ENCODE measurements around the gene REM2.
A peak's percentile ranks its signal among the peaks of the same experiment; 100 is the strongest.
"Not testable (repeated sequence)": the region's sequence is repeated elsewhere in the genome, so short reads cannot be mapped to it uniquely, and the experiment has no call there.

Gene REM2

GRCh38 chr14:22848351-22849164, 34.5 kb upstream of the REM2 start:
- in situ Hi-C loops (cut with MboI; ENCODE audit: low sequenced_read_pairs, unreplicated experiment) = no loop called here
- DNase-seq (ENCODE audit: low spot score) = peak; percentile 40
- TF ChIP-seq, protein P1, sequence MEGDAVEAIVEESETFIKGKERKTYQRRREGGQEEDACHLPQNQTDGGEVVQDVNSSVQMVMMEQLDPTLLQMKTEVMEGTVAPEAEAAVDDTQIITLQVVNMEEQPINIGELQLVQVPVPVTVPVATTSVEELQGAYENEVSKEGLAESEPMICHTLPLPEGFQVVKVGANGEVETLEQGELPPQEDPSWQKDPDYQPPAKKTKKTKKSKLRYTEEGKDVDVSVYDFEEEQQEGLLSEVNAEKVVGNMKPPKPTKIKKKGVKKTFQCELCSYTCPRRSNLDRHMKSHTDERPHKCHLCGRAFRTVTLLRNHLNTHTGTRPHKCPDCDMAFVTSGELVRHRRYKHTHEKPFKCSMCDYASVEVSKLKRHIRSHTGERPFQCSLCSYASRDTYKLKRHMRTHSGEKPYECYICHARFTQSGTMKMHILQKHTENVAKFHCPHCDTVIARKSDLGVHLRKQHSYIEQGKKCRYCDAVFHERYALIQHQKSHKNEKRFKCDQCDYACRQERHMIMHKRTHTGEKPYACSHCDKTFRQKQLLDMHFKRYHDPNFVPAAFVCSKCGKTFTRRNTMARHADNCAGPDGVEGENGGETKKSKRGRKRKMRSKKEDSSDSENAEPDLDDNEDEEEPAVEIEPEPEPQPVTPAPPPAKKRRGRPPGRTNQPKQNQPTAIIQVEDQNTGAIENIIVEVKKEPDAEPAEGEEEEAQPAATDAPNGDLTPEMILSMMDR (IDR thresholded peaks at IDR 0.05; ENCODE audit: borderline replicate concordance, control extremely low read depth, extremely low read depth, insufficient read depth, missing control alignments) = no peak

DNA sequence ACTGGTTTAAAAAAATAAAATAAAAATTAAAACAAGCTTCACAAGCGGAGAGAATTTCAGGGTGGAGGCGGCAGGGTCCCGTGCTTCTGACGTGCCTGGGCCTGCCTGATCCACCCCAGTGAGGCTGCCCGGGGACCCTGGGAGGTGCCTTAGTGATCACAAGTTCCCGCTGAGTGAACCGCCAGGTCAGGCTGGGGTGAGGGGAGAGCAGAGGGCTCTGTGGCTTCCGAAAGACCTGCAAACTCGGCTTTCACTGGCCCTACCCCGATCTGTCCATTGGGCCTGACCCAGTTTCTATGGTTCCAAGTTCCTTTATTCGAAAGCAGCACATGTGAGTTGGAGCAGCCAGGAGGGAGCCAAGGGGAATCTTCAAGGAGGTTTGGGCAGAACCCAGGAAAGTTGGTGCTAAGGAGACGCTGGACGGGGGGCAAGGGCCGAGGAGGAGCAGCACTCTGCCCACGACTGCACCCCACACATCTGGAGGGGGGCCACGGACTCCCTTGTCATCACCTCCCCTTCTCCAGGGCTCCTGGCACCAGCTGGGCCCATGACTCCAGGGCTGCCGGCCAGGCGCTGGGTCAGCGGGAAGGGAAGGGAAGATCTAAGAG, 33.7 kb upstream of the REM2 start:
- TF ChIP-seq, protein P1 (IDR thresholded peaks at IDR 0.05; ENCODE audit: borderline replicate concordance, control extremely low read depth, extremely low read depth, insufficient read depth, missing control alignments) = no peak
- DNase-seq (ENCODE audit: low spot score) = no peak
- in situ Hi-C loops (cut with MboI; ENCODE audit: low sequenced_read_pairs, unreplicated experiment) = no loop called here

- DNase-seq (ENCODE audit: low spot score) = no peak
- in situ Hi-C loops (cut with MboI; ENCODE audit: low sequenced_read_pairs, unreplicated experiment) = loop anchor here (5.0 to 10.0 kb wide), 3 partner anchors 74 to 466 kb away; no protein-coding TSS in a partner anchor
- TF ChIP-seq, protein P1 (IDR thresholded peaks at IDR 0.05; ENCODE audit: borderline replicate concordance, control extremely low read depth, extremely low read depth, insufficient read depth, missing control alignments) = no peak
Observed at GRCh38 chr14:22850944-22851764, 31.9 kb upstream of the REM2 start.

DNA sequence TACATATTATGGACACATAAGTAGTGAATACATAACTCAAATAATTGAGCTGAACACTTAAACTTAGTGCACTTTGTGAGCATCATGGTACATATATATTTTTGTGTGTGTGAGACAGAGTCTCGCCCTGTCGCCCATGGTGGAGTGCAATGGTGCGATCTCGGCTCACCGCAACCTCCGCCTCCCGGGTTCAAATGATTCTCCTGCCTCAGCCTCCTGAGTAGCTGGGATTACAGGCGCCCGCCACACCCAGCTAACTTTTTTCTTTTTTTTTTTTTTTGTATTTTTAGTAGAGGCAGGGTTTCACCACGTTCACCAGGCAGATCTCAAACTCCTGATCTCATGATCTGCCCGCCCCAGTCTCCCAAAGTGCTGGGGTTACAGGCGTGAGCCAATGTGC, 30.8 kb upstream of the REM2 start:
- DNase-seq (ENCODE audit: low spot score) = not testable (repeated sequence)

DNA sequence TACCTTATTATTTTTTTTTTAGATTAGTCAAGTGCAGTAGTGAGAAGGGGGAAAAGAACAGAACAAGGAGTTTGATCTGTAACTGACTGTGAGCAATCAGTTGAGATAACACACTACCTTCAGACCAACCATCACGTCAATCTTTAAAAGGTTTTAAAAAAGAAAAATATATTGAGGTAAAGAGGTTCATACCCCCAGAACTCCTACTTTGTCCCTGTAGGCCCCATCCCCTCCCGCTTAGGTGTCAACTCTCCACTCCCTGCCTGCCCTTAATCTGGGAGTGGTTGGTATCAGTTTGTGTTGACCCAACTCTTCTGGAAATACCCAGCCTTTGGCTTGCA, 30.5 kb upstream of the REM2 start:
- in situ Hi-C loops (cut with MboI; ENCODE audit: low sequenced_read_pairs, unreplicated experiment) = loop anchor here (5.0 to 10.0 kb wide), 3 partner anchors 75 to 468 kb away; no protein-coding TSS in a partner anchor
- TF ChIP-seq, protein P1 (IDR thresholded peaks at IDR 0.05; ENCODE audit: borderline replicate concordance, control extremely low read depth, extremely low read depth, insufficient read depth, missing control alignments) = no peak
- no peak for DNase-seq (ENCODE audit: low spot score)

More for the DNA sequence above, 30.8 kb upstream of the REM2 start:
- in situ Hi-C loops (cut with MboI; ENCODE audit: low sequenced_read_pairs, unreplicated experiment) = loop anchor here (5.0 to 10.0 kb wide), 3 partner anchors 75 to 467 kb away; no protein-coding TSS in a partner anchor

DNA sequence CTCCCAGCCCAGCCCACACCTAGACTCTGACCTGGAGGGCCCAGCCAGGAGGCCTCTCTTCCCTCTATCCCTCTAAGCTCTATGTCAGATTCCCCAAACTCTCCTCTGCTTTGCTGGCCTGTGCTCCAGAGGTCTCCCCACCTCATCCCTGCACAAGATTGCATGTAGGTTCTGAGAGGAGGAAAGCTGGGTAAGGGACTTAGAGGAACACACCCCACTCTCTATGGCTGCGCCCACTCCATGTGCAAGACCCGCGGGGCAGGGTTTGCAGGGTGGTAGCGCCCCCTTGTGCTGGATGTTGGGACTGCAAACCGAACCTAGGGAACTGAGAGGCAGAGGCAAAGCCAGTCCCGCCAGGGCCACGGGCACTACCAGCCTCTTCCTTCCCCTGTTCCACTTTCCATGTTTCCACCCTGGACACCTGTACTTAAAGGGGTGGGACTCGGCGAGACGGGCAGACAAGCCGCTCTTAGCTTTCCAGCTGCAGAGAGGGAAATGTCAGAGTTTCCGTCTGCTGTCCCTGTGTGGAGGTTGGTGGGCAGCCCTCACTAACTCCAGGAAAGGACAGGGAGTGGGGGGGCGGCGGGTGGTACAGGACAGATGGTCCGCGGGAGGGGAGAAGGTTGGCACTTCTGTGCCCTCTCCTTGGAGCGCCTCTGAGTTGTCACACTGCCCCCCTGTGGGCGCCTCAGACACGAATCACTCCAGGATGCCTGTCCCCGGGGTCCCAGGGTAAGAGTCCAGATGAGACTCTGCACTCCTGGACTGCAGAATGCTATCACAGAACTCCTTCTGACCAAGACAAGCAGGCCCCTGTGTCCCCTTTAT, 29.9 kb upstream of the REM2 start:
- peak; percentile 88 for DNase-seq (ENCODE audit: low spot score)
- in situ Hi-C loops (cut with MboI; ENCODE audit: low sequenced_read_pairs, unreplicated experiment) = loop anchor here (5.0 to 10.0 kb wide), 3 partner anchors 76 to 468 kb away; no protein-coding TSS in a partner anchor
- TF ChIP-seq, protein P1 (IDR thresholded peaks at IDR 0.05; ENCODE audit: borderline replicate concordance, control extremely low read depth, extremely low read depth, insufficient read depth, missing control alignments) = peak; percentile 98

DNA sequence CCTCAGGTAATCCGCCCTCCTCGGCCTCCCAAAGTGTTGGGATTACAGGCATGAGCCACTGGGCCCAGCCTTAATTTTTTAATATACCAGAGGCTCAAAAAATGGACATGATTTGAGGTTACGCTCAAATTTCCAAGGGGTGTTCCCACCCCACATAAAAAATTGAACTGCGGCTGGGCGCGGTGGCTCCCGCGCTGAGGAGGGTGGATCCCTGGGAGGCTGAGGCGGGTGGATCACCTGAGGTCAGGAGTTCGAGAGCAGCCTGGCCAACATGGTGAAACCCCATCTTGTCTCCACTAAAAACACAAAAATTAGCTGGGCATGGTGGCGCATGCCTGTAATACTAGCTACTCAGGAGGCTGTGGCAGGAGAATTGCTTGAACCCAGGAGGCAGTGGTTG, 28.7 kb upstream of the REM2 start:
- in situ Hi-C loops (cut with MboI; ENCODE audit: low sequenced_read_pairs, unreplicated experiment) = loop anchor here (5.0 to 10.0 kb wide), 3 partner anchors 77 to 469 kb away; no protein-coding TSS in a partner anchor
- DNase-seq (ENCODE audit: low spot score) = not testable (repeated sequence)

All from GM13976 (cell line).